Measurements from ENCODE around the gene PTPA. TPM values are rescaled to one million over a fixed set of nuclear protein-coding genes. Genes with fewer than 3 reads are reported as not detected.
"Not testable (repeated sequence)": the region's sequence is repeated elsewhere in the genome, so short reads cannot be mapped to it uniquely, and the experiment has no call there.

PTPA gene
- total RNA-seq, 1 donor from 2014 or later: 39.5 TPM

- Histone ChIP-seq H3K36me3 (ENCODE audit: control insufficient read depth, insufficient read depth, low read length) (peaks cover 7% of the 10 kb centered on the region), H3K4me3 (ENCODE audit: low read depth, low read length) (no peak overlapping the region), H3K27me3 (ENCODE audit: control insufficient read depth, insufficient read depth, low read length) (no peaks in the 10 kb centered on the region)
- FAIRE-seq (no peak), DNase-seq (ENCODE audit: low read depth) (no peak)
- TF ChIP-seq, protein P1, sequence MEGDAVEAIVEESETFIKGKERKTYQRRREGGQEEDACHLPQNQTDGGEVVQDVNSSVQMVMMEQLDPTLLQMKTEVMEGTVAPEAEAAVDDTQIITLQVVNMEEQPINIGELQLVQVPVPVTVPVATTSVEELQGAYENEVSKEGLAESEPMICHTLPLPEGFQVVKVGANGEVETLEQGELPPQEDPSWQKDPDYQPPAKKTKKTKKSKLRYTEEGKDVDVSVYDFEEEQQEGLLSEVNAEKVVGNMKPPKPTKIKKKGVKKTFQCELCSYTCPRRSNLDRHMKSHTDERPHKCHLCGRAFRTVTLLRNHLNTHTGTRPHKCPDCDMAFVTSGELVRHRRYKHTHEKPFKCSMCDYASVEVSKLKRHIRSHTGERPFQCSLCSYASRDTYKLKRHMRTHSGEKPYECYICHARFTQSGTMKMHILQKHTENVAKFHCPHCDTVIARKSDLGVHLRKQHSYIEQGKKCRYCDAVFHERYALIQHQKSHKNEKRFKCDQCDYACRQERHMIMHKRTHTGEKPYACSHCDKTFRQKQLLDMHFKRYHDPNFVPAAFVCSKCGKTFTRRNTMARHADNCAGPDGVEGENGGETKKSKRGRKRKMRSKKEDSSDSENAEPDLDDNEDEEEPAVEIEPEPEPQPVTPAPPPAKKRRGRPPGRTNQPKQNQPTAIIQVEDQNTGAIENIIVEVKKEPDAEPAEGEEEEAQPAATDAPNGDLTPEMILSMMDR (IDR thresholded peaks at IDR 0.05; ENCODE audit: insufficient read depth, low read length, severe bottlenecking): no peak
Measured at GRCh38 chr9:129154866-129155477, 43.8 kb downstream of the PTPA start.

DNA sequence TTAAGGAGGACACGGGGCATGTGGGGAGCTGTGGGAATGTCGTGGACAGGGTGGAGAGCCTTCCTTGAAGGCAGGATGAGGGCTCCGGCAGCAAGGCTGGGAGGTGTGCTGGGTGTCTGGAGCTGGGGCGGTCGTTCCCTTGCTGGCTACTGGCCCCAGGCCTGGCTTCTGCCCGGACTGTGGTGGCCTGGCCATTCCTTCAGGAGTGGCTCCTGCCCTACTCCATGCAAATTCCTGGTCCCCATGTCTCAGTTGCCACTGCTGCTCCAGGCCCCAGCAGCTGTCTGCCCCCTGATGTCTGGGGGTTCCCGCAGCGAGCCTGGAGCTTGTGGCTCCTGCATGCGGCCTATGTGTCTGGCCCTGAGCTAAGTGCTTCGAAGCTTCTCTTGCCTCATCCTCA, 44.9 kb downstream of the PTPA start:
- DNase-seq (ENCODE audit: low read depth) (no peak), FAIRE-seq (no peak)
- TF ChIP-seq, protein P1 (IDR thresholded peaks at IDR 0.05; ENCODE audit: insufficient read depth, low read length, severe bottlenecking): no peak
- peaks cover 2% of the 10 kb centered on the region for H3K36me3 ChIP-seq (ENCODE audit: control insufficient read depth, insufficient read depth, low read length)
- no peak overlapping the region for H3K4me3 ChIP-seq (ENCODE audit: low read depth, low read length)
- H3K27me3 ChIP-seq (ENCODE audit: control insufficient read depth, insufficient read depth, low read length): no peaks in the 10 kb centered on the region

DNA sequence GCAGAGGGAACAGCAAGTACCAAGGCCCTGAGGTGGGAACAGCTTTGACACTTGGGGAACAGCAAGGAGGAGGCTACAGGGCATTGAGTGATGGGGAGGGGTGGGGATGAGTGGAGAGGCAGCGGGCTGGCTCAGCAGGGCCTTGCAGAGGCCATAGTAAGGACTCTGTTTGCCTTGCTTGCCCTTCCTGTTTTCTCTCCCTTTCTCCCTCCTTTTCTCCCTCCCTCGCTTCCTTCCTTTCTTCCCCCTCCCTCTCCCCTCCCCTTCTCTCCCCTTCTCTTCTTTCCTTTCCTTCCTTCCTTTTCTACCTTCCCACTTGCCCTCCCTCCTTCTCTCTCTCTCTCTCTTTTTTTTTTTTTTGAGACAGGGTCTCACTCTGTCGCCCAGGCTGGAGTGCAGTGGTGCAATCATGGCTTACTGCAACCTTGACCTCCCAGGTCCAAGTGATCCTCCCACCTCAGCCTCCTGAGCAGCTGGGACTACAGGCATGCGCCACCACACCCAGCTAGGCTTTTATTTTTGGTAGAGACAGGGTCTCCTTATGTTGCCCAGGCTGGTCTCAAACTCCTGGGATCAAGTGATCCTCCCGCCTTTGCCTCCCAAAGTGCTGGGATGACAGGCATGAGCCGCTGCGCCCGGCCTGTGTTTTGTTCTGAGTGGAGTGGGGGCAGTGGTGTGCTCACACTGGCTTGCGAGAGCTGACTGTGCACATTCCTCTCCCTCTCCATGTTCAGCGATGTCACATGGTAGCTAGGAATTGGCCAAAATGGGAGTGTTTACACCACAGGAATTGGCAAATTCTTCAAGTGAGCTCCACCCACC, 49.7 kb downstream of the PTPA start:
- FAIRE-seq: no peak
- DNase-seq (ENCODE audit: low read depth): no peak
- TF ChIP-seq, protein P1 (IDR thresholded peaks at IDR 0.05; ENCODE audit: insufficient read depth, low read length, severe bottlenecking): no peak

DNA sequence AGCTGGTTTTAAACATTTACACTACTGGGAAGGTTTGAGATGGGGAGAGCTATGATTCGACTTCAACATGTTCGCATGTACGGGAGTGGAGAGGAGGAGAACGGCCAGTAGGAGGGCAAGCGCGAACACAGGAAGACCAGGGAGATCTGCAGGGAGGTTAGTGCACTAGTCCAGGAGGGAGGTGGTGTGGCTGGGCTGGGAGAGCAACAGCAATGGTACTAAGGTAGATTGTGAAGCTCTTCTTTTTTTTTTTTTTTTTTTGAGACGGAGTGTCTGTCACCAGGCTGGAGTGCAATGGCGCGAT, 50.3 kb downstream of the PTPA start:
- FAIRE-seq (no peak), DNase-seq (ENCODE audit: low read depth) (no peak)
- TF ChIP-seq, protein P1 (IDR thresholded peaks at IDR 0.05; ENCODE audit: insufficient read depth, low read length, severe bottlenecking): no peak
- Histone ChIP-seq H3K27me3 (ENCODE audit: control insufficient read depth, insufficient read depth, low read length) (no peaks in the 10 kb centered on the region), H3K36me3 (ENCODE audit: control insufficient read depth, insufficient read depth, low read length) (no peaks in the 10 kb centered on the region), H3K4me3 (ENCODE audit: low read depth, low read length) (no peak overlapping the region)

More for the DNA sequence above, 49.7 kb downstream of the PTPA start:
- Histone ChIP-seq H3K36me3 (ENCODE audit: control insufficient read depth, insufficient read depth, low read length) (no peaks in the 10 kb centered on the region), H3K4me3 (ENCODE audit: low read depth, low read length) (no peak overlapping the region), H3K27me3 (ENCODE audit: control insufficient read depth, insufficient read depth, low read length) (no peaks in the 10 kb centered on the region)

DNA sequence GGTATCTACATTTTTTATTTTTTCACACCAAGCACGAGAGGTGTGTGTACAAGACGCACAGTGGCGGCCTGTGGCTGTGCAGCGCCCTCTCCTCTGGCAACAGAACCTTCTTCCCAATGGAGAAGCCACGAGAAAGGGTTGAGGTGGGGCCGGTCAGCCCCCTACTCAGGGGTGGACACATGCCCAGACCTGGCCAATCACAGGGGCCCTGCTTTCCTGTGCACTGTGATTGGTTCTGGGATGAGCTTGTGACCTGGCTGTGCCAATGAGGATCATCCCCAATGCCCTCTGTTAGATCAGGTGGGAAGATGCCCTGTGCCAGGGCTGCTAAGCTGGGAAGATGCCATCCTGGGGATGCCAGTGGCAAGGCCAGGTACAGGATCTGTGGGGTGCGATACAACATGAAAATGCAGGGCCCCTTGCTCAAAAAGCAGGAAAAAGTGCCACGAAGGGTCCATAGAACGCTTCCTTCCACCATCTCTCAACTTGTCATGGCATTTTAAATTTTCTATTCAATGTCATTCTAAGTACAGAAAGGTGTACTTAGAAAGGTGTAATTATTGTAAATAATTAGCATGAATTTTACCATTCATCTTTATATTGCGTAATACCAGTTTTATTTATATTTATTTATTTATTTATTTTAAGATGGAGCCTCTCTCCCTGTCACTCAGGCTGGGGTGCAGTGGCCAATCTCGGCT, 51.4 kb downstream of the PTPA start:
- FAIRE-seq: no peak
- DNase-seq (ENCODE audit: low read depth): no peak

DNA sequence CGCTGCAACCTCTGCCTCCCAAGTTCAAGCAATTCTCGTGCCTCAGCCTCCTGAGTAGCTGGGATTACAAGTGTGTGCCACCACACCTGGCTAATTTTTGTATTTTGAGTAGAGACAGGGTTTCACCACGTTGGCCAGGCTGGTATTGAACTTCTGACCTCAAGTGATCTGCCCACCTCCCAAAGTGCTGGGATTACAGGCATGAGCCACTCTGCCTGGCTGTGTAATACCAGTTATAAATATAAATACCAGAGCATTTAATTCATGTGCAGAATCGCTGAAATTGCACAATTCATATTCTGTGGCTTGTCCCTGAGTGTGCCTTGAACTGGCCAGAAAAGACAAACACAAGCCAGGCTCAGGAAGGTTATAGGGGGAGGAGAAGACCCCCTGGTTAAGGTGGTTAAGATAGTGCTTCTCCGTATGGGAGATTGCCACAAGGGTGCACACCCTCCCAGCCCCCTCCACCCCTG, 52.0 kb downstream of the PTPA start:
- not testable (repeated sequence) for H3K4me3 ChIP-seq (ENCODE audit: low read depth, low read length); H3K36me3 ChIP-seq (ENCODE audit: control insufficient read depth, insufficient read depth, low read length); DNase-seq (ENCODE audit: low read depth); FAIRE-seq; H3K27me3 ChIP-seq (ENCODE audit: control insufficient read depth, insufficient read depth, low read length)

More for the DNA sequence above, 51.4 kb downstream of the PTPA start:
- Histone ChIP-seq H3K4me3 (ENCODE audit: low read depth, low read length) (no peak overlapping the region), H3K36me3 (ENCODE audit: control insufficient read depth, insufficient read depth, low read length) (no peaks in the 10 kb centered on the region), H3K27me3 (ENCODE audit: control insufficient read depth, insufficient read depth, low read length) (no peaks in the 10 kb centered on the region)
- TF ChIP-seq, protein P1 (IDR thresholded peaks at IDR 0.05; ENCODE audit: insufficient read depth, low read length, severe bottlenecking): no peak
